NB4 (cell line): Measurements from ENCODE around the gene KRTAP9-3.

ENCODE experiments used
- POLR2A ChIP-seq: IDR thresholded peaks from 2 replicates; pipeline ENCODE4 v1.6.1; 2011; ENCODE audit warnings: mild to moderate bottlenecking; ENCODE audit not compliant: insufficient read length; ENCODE audit errors: extremely low read depth
- TF ChIP-seq, protein P1 (sequence below): IDR thresholded peaks from one replicate; pipeline ENCODE4 v1.5.1; 2012; ENCODE audit warnings: low read depth, low read length
- TF ChIP-seq, protein P2 (sequence below): IDR thresholded peaks from 2 replicates; pipeline ENCODE4 v1.6.1; 2011; ENCODE audit warnings: low read depth, low read length

DNA sequence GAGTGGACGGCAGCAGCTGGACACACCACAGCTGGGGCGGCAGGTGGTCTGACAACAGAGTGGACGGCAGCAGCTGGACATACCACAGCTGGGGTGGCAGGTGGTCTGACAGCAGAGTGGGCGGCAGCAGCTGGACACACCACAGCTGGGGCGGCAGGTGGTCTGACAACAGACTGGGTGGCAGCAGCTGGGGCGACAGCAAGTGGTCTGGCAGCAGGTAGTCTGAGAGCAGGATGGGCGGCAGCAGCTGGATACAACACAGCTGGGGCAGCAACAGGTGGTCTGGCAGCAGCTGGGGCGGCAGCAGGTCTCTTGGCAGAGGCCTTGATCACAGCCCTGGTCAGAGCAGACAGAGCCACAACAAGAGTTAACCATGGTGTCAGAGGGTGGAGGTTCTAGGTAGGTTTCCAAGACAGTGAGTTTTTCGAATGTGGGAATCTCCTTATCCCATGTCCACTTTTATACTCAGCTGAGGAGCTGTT is 47.7 kb upstream of the KRTAP9-3 start, which contains the start of gene KRTAP4-1:
- TF ChIP-seq, protein P1, sequence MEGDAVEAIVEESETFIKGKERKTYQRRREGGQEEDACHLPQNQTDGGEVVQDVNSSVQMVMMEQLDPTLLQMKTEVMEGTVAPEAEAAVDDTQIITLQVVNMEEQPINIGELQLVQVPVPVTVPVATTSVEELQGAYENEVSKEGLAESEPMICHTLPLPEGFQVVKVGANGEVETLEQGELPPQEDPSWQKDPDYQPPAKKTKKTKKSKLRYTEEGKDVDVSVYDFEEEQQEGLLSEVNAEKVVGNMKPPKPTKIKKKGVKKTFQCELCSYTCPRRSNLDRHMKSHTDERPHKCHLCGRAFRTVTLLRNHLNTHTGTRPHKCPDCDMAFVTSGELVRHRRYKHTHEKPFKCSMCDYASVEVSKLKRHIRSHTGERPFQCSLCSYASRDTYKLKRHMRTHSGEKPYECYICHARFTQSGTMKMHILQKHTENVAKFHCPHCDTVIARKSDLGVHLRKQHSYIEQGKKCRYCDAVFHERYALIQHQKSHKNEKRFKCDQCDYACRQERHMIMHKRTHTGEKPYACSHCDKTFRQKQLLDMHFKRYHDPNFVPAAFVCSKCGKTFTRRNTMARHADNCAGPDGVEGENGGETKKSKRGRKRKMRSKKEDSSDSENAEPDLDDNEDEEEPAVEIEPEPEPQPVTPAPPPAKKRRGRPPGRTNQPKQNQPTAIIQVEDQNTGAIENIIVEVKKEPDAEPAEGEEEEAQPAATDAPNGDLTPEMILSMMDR, result no peak
- TF ChIP-seq, protein P2, sequence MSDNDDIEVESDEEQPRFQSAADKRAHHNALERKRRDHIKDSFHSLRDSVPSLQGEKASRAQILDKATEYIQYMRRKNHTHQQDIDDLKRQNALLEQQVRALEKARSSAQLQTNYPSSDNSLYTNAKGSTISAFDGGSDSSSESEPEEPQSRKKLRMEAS, result no peak
- no peak for TF ChIP-seq POLR2A
